Measurements from ENCODE around the gene CASKIN1. TPM values are rescaled to one million over a fixed set of nuclear protein-coding genes. Genes with fewer than 3 reads are reported as not detected.

Gene CASKIN1
- total RNA-seq, 1 donor from 2014 or later: 2.4 TPM

GRCh38 chr16:2190659-2191445, 5.6 kb downstream of the CASKIN1 start:
- no peaks in the 10 kb centered on the region for H3K36me3 Mint-ChIP-seq (ENCODE audit: low read depth, unreplicated experiment)
- DNase-seq (ENCODE audit: low spot score): no peak
- H3K4me3 Mint-ChIP-seq (ENCODE audit: unreplicated experiment): no peak overlapping the region
- TF ChIP-seq, protein P1, sequence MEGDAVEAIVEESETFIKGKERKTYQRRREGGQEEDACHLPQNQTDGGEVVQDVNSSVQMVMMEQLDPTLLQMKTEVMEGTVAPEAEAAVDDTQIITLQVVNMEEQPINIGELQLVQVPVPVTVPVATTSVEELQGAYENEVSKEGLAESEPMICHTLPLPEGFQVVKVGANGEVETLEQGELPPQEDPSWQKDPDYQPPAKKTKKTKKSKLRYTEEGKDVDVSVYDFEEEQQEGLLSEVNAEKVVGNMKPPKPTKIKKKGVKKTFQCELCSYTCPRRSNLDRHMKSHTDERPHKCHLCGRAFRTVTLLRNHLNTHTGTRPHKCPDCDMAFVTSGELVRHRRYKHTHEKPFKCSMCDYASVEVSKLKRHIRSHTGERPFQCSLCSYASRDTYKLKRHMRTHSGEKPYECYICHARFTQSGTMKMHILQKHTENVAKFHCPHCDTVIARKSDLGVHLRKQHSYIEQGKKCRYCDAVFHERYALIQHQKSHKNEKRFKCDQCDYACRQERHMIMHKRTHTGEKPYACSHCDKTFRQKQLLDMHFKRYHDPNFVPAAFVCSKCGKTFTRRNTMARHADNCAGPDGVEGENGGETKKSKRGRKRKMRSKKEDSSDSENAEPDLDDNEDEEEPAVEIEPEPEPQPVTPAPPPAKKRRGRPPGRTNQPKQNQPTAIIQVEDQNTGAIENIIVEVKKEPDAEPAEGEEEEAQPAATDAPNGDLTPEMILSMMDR (IDR thresholded peaks at IDR 0.05; ENCODE audit: unreplicated experiment): no peak
- no peaks in the 10 kb centered on the region for H3K4me1 Mint-ChIP-seq (ENCODE audit: unreplicated experiment)
- H3K9me3 Mint-ChIP-seq (ENCODE audit: unreplicated experiment): no peaks in the 10 kb centered on the region
- H3K27me3 Mint-ChIP-seq (ENCODE audit: unreplicated experiment): peaks cover 20% of the 10 kb centered on the region
- no peak overlapping the region for H3K27ac Mint-ChIP-seq (ENCODE audit: unreplicated experiment)

- Mint-ChIP-seq H3K27ac (ENCODE audit: unreplicated experiment) (no peak overlapping the region), H3K36me3 (ENCODE audit: low read depth, unreplicated experiment) (no peaks in the 10 kb centered on the region), H3K4me1 (ENCODE audit: unreplicated experiment) (no peaks in the 10 kb centered on the region), H3K9me3 (ENCODE audit: unreplicated experiment) (no peaks in the 10 kb centered on the region), H3K27me3 (ENCODE audit: unreplicated experiment) (peaks cover 20% of the 10 kb centered on the region), H3K4me3 (ENCODE audit: unreplicated experiment) (no peak overlapping the region)
- TF ChIP-seq, protein P1 (IDR thresholded peaks at IDR 0.05; ENCODE audit: unreplicated experiment): no peak
- no peak for DNase-seq (ENCODE audit: low spot score)
Measured at GRCh38 chr16:2190002-2190658, 6.3 kb downstream of the CASKIN1 start.

GRCh38 chr16:2189252-2189893, 7.0 kb downstream of the CASKIN1 start:
- TF ChIP-seq, protein P1 (IDR thresholded peaks at IDR 0.05; ENCODE audit: unreplicated experiment): no peak
- Mint-ChIP-seq H3K27ac (ENCODE audit: unreplicated experiment) (no peak overlapping the region), H3K4me1 (ENCODE audit: unreplicated experiment) (no peaks in the 10 kb centered on the region), H3K27me3 (ENCODE audit: unreplicated experiment) (peaks cover 16% of the 10 kb centered on the region), H3K4me3 (ENCODE audit: unreplicated experiment) (no peak overlapping the region), H3K9me3 (ENCODE audit: unreplicated experiment) (no peaks in the 10 kb centered on the region), H3K36me3 (ENCODE audit: low read depth, unreplicated experiment) (no peaks in the 10 kb centered on the region)
- DNase-seq (ENCODE audit: low spot score): no peak

GRCh38 chr16:2188395-2188794, 8.0 kb downstream of the CASKIN1 start:
- no peaks in the 10 kb centered on the region for H3K9me3 Mint-ChIP-seq (ENCODE audit: unreplicated experiment)
- no peak overlapping the region for H3K4me3 Mint-ChIP-seq (ENCODE audit: unreplicated experiment)
- no peak overlapping the region for H3K27ac Mint-ChIP-seq (ENCODE audit: unreplicated experiment)
- no peak for DNase-seq (ENCODE audit: low spot score)
- no peaks in the 10 kb centered on the region for H3K4me1 Mint-ChIP-seq (ENCODE audit: unreplicated experiment)
- peaks cover 16% of the 10 kb centered on the region for H3K27me3 Mint-ChIP-seq (ENCODE audit: unreplicated experiment)
- TF ChIP-seq, protein P1 (IDR thresholded peaks at IDR 0.05; ENCODE audit: unreplicated experiment): no peak
- H3K36me3 Mint-ChIP-seq (ENCODE audit: low read depth, unreplicated experiment): no peaks in the 10 kb centered on the region

All from endothelial cell (in vitro differentiated cells).